Activated naive CD8-positive, alpha-beta T cell (primary cell): ENCODE data around the gene DDAH2.
"Not testable (repeated sequence)": the region's sequence is repeated elsewhere in the genome, so short reads cannot be mapped to it uniquely, and the experiment has no call there.

ENCODE experiments used
- H3K27ac Mint-ChIP-seq: one replicate; pipeline ENCODE4 v1.8.0; 2021; ENCODE audit warnings: mixed read lengths
- H3K27me3 Mint-ChIP-seq: one replicate; pipeline ENCODE4 v1.8.0; 2021; ENCODE audit warnings: mixed read lengths
- H3K36me3 Mint-ChIP-seq: one replicate; pipeline ENCODE4 v1.8.0; 2021; ENCODE audit warnings: mixed read lengths
- H3K4me1 Mint-ChIP-seq: one replicate; pipeline ENCODE4 v1.8.0; 2021; ENCODE audit warnings: low read depth, mixed read lengths
- H3K4me3 Mint-ChIP-seq: one replicate; pipeline ENCODE4 v1.8.0; 2021; ENCODE audit warnings: mild to moderate bottlenecking, mixed read lengths
- H3K9me3 Mint-ChIP-seq: one replicate; pipeline ENCODE4 v1.8.0; 2021; ENCODE audit warnings: low read depth, mixed read lengths

DDAH2 gene

GRCh38 chr6:31717499-31718222, 11.4 kb downstream of the DDAH2 start:
- Mint-ChIP-seq H3K4me1 (peaks cover 10% of the 10 kb centered on the region), H3K27ac (no peak overlapping the region), H3K27me3 (no peaks in the 10 kb centered on the region), H3K9me3 (no peaks in the 10 kb centered on the region), H3K4me3 (no peak overlapping the region), H3K36me3 (no peaks in the 10 kb centered on the region)

GRCh38 chr6:31715022-31715958, 13.8 kb downstream of the DDAH2 start, which contains the start of gene LY6G6D:
Gene LY6G6D, plus strand, starts transcription at chr6:31715348. Its CDS starts 8 bp downstream, at chr6:31715356.
- H3K4me1 Mint-ChIP-seq: peaks cover 17% of the 10 kb centered on the region
- H3K27ac Mint-ChIP-seq: no peak within 1 kb of the TSS
- no peaks in the 10 kb centered on the region for H3K27me3 Mint-ChIP-seq

GRCh38 chr6:31713991-31714684, 15.0 kb downstream of the DDAH2 start:
- H3K9me3 Mint-ChIP-seq: no peaks in the 10 kb centered on the region
- no peak overlapping the region for H3K27ac Mint-ChIP-seq
- no peaks in the 10 kb centered on the region for H3K27me3 Mint-ChIP-seq
- no peak overlapping the region for H3K4me3 Mint-ChIP-seq
- H3K36me3 Mint-ChIP-seq: no peaks in the 10 kb centered on the region
- peaks cover 17% of the 10 kb centered on the region for H3K4me1 Mint-ChIP-seq

More at GRCh38 chr6:31715022-31715958, 13.8 kb downstream of the DDAH2 start, which contains the start of gene LY6G6D:
- Mint-ChIP-seq H3K4me3 (no peak within 1 kb of the TSS), H3K9me3 (no peaks in the 10 kb centered on the region), H3K36me3 (no peaks in the 10 kb centered on the region)

- Mint-ChIP-seq H3K36me3 (no peaks in the 10 kb centered on the region), H3K27ac (no peak overlapping the region), H3K4me1 (peaks cover 17% of the 10 kb centered on the region), H3K9me3 (no peaks in the 10 kb centered on the region), H3K27me3 (no peaks in the 10 kb centered on the region), H3K4me3 (no peak overlapping the region)
Measured at GRCh38 chr6:31713465-31713864, 15.6 kb downstream of the DDAH2 start.

- H3K4me1 Mint-ChIP-seq: peaks cover 17% of the 10 kb centered on the region
- no peaks in the 10 kb centered on the region for H3K27me3 Mint-ChIP-seq
- H3K9me3 Mint-ChIP-seq: no peaks in the 10 kb centered on the region
- no peak overlapping the region for H3K27ac Mint-ChIP-seq
- no peak overlapping the region for H3K4me3 Mint-ChIP-seq
- H3K36me3 Mint-ChIP-seq: no peaks in the 10 kb centered on the region
Measured at GRCh38 chr6:31712296-31712695, 16.8 kb downstream of the DDAH2 start.

- Mint-ChIP-seq H3K4me1 (peaks cover 17% of the 10 kb centered on the region), H3K36me3 (no peaks in the 10 kb centered on the region), H3K4me3 (no peak overlapping the region), H3K27me3 (no peaks in the 10 kb centered on the region), H3K27ac (no peak overlapping the region), H3K9me3 (no peaks in the 10 kb centered on the region)
Measured at GRCh38 chr6:31711233-31711632, 17.9 kb downstream of the DDAH2 start.

- no peak overlapping the region for H3K27ac Mint-ChIP-seq
- peaks cover 17% of the 10 kb centered on the region for H3K4me1 Mint-ChIP-seq
- no peaks in the 10 kb centered on the region for H3K36me3 Mint-ChIP-seq
- no peaks in the 10 kb centered on the region for H3K9me3 Mint-ChIP-seq
- H3K27me3 Mint-ChIP-seq: no peaks in the 10 kb centered on the region
- H3K4me3 Mint-ChIP-seq: no peak overlapping the region
Measured at GRCh38 chr6:31710523-31711219, 18.4 kb downstream of the DDAH2 start.

- H3K4me1 Mint-ChIP-seq: peaks cover 14% of the 10 kb centered on the region
- not testable (repeated sequence) for H3K9me3 Mint-ChIP-seq, H3K4me3 Mint-ChIP-seq, H3K27me3 Mint-ChIP-seq, H3K27ac Mint-ChIP-seq, H3K36me3 Mint-ChIP-seq
Measured at GRCh38 chr6:31709157-31709556, 19.9 kb downstream of the DDAH2 start.

GRCh38 chr6:31708224-31708623, 20.9 kb downstream of the DDAH2 start:
- no peak overlapping the region for H3K27ac Mint-ChIP-seq
- peaks cover 14% of the 10 kb centered on the region for H3K4me1 Mint-ChIP-seq
- H3K4me3 Mint-ChIP-seq: no peak overlapping the region

GRCh38 chr6:31707701-31708100, 21.4 kb downstream of the DDAH2 start:
- H3K27me3 Mint-ChIP-seq: no peaks in the 10 kb centered on the region
- H3K4me3 Mint-ChIP-seq: no peak overlapping the region
- H3K36me3 Mint-ChIP-seq: peaks cover 2% of the 10 kb centered on the region
- no peak overlapping the region for H3K27ac Mint-ChIP-seq
- H3K4me1 Mint-ChIP-seq: peaks cover 14% of the 10 kb centered on the region
- H3K9me3 Mint-ChIP-seq: no peaks in the 10 kb centered on the region

More at GRCh38 chr6:31708224-31708623, 20.9 kb downstream of the DDAH2 start:
- Mint-ChIP-seq H3K27me3 (no peaks in the 10 kb centered on the region), H3K36me3 (peaks cover 2% of the 10 kb centered on the region), H3K9me3 (no peaks in the 10 kb centered on the region)

GRCh38 chr6:31706599-31706998, 22.5 kb downstream of the DDAH2 start, which contains the start of gene LY6G6F:
Gene LY6G6F, plus strand, starts transcription at chr6:31706866. Its CDS starts 41 bp downstream, at chr6:31706907.
- Mint-ChIP-seq H3K4me3 (no peak within 1 kb of the TSS), H3K27me3 (no peaks in the 10 kb centered on the region), H3K4me1 (peaks cover 24% of the 10 kb centered on the region), H3K36me3 (peaks cover 2% of the 10 kb centered on the region), H3K27ac (no peak within 1 kb of the TSS), H3K9me3 (no peaks in the 10 kb centered on the region)

- Mint-ChIP-seq H3K27ac (no peak overlapping the region), H3K9me3 (no peaks in the 10 kb centered on the region), H3K36me3 (peaks cover 2% of the 10 kb centered on the region), H3K4me3 (no peak overlapping the region), H3K27me3 (no peaks in the 10 kb centered on the region), H3K4me1 (peaks cover 25% of the 10 kb centered on the region)
Measured at GRCh38 chr6:31705931-31706330, 23.2 kb downstream of the DDAH2 start.

GRCh38 chr6:31702819-31703716, 26.0 kb downstream of the DDAH2 start, which contains the start of gene ABHD16A:
Gene ABHD16A, minus strand, starts transcription at chr6:31703324. Its CDS starts 43 bp downstream, at chr6:31703281.
- Mint-ChIP-seq H3K4me1 (peaks cover 29% of the 10 kb centered on the region), H3K36me3 (peaks cover 2% of the 10 kb centered on the region)

More at GRCh38 chr6:31702819-31703716, 26.0 kb downstream of the DDAH2 start, which contains the start of gene ABHD16A:
- H3K9me3 Mint-ChIP-seq: no peaks in the 10 kb centered on the region
- no peaks in the 10 kb centered on the region for H3K27me3 Mint-ChIP-seq
- peak within 1 kb of the TSS; percentile 98 for H3K27ac Mint-ChIP-seq
- peak within 1 kb of the TSS; percentile 100 for H3K4me3 Mint-ChIP-seq
